KG1 (cell line): ENCODE measurements around the gene PIAS3.
A peak's percentile ranks its signal among the peaks of the same experiment; 100 is the strongest.
"Not testable (repeated sequence)": the region's sequence is repeated elsewhere in the genome, so short reads cannot be mapped to it uniquely, and the experiment has no call there.

Experiments used
- DNase-seq: peaks from one replicate; lab custom pipeline; 2025; lab: John Stamatoyannopoulos, UW

Gene PIAS3

GRCh38 chr1:145823565-145824498, 35.0 kb downstream of the PIAS3 start, which contains the start of the genes POLR3C and RNF115:
TSS of gene POLR3C (plus strand) at chr1:145824200. CDS start at chr1:145825777, 1,577 bp downstream.
TSS of gene RNF115 (minus strand) at chr1:145824095. CDS start at chr1:145823873, 222 bp downstream.
- DNase-seq: peak; percentile 83

GRCh38 chr1:145822779-145823331, 36.0 kb downstream of the PIAS3 start:
- not testable (repeated sequence) for DNase-seq

DNA sequence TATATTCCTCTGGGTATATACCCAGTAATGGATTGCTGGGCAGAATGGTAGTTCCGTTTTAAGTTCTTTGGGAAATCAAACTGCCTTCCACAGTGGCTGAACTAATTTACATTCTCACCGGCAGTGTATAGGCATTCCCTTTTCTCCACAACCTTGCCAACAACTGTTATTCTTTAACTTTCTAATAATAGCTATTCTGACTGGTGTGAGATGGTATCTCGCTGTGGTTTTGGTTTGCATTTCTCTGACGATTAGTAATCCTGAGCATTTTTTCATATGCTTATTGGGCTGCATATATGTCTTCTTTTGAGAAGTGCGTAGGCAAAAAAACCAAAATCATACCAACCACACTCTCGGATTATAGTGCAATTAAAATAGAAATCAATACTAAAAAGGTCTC, 40.8 kb downstream of the PIAS3 start:
- DNase-seq: not testable (repeated sequence)

DNA sequence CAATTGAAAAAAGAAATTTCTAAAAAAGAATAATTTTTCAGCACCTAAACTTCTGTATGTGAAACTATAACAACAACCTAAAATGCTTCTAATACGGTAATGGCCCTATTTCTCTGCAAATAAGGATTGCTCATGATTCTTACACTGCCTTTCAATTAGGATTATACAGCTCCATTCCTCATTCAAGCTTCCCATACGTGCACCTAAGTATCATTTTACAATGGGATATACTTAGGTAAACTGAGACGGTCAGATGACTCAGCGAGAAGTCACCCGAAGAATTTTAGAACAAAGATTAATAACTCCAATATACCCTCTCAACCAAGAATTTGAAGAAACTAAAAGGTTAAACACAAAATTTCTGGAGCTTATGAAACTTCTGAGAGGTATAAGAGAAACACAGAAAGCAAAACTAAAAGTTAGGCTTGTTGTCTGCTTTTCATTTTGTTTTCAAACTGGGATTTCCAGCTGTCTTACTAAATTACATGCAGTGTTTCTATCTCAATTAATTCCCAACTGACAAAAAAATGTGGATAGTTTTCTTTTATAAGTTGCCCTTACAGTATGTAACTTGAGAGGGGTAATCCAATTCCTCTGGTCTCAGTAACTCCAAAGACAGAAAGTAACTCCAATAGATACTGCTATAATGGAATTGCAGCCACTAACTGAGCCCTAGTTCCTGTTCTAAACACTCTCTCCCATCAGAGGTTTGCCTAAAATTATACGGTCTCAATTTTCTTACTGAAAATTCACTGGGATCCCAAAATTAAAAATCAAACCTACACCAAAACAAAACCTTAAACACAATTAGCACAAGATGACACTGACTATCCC, 45.7 kb downstream of the PIAS3 start:
- DNase-seq: not testable (repeated sequence)

- DNase-seq: no peak
Measured at GRCh38 chr1:145806844-145807243, 52.0 kb downstream of the PIAS3 start.

DNA sequence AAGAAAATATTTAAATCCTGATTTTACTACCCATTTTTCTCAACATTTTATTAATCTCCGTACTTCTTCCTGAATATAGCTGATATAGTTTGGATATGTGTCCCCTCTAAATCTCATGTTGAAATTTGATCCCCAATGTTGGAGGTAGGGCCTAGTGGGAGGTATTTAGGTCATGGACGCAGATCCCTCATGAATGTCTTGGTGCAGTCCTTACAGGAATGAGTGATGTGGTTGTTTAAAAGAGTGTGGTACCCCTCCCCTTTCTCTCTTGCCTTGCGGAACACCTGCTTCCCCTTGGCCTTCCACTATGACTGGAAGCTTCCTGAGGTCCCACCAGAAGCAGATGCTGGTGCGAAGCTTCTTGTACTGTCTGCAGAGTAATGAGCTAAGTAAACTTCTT, 52.5 kb downstream of the PIAS3 start:
- DNase-seq: no peak

- DNase-seq: no peak
Measured at GRCh38 chr1:145805057-145805456, 53.8 kb downstream of the PIAS3 start.

- DNase-seq: no peak
Measured at GRCh38 chr1:145804235-145805045, 54.4 kb downstream of the PIAS3 start.

DNA sequence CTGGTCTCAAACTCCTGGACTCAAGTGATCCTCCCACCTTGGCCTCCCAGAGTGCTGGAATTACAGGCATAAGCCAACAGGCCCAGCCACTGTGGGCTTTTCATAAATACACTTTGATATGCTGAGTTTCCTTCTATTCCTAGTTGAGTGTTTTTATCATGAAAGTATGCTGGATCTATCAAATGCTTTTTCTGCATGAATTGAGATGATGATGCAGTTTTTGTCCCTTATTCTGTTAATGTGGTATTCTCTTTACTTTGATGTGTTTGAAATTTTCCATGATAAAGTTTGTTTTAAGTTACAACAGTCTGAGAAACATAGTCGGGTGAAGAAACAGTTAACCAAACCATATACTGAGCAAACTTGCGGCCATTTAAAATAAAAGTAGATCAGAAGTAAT, 59.1 kb downstream of the PIAS3 start:
- DNase-seq: no peak
